SHP77 (cell line): ENCODE data around the gene TKFC.

Experiments used
- DNase-seq, 2 experiments: peaks; one replicate each; lab custom pipeline; 2025; lab: John Stamatoyannopoulos, UW

Gene TKFC

DNA sequence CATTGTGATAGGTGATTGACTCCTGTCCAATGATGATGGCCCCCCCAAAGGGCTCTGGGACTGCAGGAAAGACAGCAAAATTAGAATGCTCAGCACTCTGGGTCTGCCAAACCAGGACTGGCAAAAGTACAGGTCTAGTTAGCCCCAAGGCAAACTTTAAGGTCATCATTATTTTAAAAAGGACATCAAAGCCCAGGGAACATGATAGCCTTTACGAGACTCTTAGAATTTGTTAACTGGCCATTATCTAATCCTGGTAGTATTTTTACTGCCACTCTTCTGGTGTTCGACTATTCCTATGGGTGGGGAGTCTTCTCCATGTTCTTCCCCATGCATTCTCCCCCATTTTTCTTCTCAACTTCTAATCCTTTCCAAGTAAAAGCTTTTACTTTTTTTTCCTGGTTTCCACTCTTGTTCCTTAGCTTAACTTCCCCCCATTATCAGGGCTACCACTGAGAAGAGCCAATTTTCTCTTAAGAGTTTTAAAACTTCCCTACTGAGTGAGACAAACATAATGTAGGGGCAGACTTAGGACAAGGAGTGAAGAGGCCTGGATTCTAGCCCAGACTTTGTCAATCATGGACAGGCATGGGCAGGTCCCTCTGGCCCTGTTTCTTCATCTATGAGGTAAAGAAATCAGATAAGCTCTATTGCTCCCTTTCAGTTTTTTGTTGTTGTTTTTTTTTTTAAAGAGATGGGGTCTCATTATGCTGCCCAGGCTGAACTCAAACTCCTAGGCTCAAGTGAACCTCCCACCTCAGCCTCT is 7.2 kb upstream of the TKFC start:
- DNase-seq: no peak

DNA sequence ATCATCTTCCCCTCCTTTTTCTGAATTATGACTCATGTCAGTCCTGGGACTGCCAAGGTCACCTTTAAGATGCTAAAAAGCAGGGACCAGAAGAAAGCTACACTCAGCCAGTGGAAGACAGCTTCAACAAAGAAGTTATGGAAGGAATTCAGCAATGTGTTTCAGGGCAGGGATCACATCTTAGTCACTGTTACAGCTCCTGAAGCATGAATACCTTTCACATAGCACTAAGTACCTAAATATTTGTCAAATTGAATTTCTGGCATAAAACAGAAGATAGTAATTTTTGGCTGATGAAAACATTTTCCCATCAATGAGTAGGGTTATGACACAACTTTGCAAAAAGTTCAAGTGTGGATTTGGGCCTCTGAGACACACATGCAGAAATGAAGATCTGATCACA is 5.4 kb upstream of the TKFC start:
- DNase-seq: no peak

DNA sequence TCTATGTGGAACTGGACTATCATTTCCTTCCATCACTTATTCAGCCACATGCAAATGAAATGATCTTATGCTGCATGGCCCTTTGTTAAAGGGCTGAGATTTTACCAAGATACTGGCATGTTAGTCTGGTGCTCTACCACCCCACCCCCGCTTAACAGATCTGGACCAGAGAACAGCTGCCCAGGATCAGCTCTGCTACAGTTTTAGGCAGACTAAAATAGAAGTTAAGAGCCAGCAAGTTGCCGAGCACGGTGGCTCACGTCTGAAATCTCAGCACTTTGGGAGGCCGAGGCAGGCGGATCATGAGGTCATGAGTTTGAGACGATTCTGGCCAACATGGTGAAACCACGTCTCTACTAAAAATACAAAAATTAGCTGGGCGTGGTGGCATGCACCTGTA is 4.7 kb upstream of the TKFC start:
- no peak for DNase-seq

DNA sequence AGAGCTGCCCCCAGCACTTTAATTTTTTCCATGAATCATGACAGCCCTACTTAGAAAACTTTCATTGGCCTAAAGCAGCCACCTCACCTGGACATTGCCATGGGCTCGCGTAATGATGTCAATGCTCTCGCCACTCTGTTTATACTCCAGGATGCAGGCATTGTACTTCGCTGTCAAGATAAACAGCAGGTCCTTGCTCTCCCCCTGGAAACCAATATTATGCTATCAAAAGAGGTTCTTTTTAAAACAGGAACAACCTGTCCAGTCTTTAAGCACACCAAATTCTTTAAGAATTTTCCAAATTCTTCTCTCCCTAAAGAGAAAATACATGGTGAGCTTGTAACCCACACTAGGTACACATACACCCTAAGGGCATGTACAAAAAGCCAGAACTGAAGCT is 3.2 kb upstream of the TKFC start:
- no peak for DNase-seq

DNA sequence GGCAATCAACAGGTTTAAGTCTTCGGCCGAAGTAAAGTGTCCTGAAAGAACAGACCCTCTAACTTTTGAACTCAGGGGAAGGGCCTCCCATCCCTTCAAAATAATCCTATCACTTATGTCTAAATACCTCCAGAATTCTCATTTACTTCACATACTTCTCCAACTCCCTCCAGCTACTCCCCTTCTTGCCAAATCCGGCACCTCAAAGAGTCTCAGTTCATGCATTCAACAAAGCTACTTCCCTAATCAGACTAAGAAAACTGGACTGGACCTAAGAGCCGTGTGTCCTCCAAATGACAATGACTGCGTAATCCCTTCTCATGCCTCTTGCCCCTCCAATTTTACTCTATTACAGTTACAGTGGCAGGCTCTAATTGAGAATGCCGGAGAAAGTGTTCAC is 1.4 kb upstream of the TKFC start:
- no peak for DNase-seq

DNA sequence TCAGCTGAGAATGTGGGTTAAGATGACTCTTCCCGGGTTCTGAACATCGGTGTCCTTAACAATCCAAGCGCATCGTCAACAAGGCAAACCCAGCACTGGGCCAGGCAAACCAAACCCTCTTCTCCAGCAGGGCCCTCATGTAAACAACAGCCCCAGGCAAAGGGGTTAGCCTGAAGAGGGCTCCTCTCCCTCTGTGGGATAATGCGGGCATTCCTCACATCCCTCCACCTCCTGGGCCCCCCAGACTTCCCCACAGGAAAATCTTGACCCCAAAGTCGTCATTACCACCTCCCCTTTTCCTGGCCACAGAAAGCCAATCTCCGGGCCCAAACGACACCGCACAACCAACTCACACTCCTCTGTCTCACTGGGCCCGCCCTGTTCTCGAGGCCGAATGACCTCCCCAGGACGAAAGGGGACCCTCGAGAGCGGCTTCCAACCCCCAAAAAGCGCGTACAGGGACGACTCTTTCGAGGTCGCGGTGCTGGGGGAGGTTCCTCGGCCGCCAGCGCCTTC is 689 bp upstream of the TKFC start:
- DNase-seq: no peak

DNA sequence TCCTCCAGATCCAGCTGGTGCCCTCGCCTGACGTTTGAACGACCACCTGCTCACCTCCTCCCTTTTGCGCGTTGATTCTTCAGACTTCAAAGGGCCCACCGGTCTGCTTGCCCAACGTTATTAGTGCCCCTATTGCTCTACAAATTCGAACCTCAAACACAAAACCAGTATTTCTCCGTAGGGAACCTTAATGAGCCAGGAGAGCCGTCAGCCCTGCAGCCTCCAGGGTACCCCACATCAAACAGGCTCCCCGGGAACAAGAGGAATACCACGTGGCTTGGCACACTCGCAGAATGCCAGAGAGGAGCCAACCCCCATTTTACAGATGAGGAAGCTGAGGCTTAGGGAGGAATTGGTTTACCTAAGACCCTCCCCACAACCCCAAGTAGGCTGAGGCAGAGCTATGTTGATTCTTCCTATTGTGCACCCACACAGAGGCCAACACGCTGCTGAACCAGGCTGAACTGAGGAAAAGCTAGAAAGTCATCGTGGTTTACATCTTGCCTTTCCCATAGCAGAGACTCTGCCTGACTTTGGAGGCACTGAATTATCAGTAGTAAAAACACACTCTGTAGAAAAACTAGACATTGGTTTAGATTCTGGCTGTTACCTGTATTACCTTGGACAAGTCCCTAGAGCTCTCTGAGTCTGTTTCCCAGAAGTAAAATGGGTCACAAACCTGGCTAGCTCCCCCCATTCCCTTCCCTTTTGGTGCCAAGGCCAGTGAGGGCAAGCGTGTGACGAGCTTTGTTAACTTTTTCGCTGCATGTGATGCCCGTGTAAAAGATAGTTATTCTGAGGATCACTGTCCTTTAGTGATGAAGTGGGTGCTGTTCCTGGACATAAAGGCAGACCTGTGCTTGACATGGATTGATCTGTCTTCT is 764 bp downstream of the TKFC start:
- DNase-seq: no peak

DNA sequence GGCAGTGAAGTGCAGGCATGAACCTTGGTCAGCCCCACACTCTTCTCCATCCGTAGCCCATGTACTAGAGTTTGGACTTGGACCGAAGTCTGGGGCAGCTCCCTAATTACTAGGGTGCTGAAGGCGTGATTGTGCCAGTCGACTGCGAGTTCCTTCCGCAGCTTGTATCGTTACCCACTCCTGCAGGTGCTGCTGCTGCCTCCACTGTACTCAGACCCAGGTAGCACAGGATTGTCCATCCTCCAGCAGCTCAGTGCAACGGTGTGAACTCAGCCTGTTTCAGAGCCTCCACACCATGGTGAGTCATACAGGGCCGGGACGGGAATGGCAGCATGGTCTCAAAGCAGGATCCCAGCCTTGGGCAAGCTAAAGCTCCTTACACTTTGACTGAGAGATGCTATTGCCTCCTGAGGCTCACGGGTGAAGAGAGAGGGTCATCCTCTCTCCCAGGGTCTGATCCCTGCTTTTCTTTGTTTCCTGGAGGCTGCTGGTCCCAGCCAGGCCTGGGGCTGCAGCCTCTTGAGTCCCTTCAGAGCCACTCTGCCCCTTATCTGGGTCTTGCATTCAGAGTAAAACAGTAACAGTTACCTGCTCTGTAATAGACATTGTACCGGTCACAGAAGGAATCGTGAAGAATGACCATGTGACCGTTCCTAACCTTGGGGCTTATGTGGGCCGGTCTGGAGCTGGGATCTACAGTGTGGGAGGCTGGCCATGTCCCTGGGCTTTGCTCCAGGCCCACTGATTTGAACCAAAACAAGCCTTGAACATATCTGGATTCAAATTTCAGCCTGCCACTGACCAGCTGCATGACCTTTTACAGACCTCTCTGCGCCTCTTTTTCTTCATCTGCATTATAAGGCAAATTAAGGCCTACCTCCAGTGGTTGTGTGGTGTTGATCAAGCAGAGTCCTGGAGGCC is 1.7 kb downstream of the TKFC start:
- peak in 1 of 2 experiments; percentile 3 for DNase-seq

DNA sequence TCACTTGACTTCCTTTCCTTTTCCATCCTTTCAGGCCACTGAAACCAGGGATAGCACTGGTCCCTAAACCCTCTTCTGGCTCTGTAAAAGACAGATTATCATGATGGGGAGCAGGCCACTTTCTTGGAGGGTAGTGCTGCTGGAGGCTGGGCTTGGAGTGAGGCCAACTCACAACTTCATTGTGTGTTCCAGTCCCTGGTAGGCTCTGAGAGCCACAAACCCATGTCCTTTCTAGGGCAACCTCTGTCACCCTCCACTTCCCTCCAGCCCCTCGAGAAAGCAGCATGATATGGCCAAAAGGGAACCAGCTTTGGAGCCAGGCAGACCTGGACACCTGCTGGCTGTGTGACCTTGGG is 2.3 kb downstream of the TKFC start:
- DNase-seq: no peak

DNA sequence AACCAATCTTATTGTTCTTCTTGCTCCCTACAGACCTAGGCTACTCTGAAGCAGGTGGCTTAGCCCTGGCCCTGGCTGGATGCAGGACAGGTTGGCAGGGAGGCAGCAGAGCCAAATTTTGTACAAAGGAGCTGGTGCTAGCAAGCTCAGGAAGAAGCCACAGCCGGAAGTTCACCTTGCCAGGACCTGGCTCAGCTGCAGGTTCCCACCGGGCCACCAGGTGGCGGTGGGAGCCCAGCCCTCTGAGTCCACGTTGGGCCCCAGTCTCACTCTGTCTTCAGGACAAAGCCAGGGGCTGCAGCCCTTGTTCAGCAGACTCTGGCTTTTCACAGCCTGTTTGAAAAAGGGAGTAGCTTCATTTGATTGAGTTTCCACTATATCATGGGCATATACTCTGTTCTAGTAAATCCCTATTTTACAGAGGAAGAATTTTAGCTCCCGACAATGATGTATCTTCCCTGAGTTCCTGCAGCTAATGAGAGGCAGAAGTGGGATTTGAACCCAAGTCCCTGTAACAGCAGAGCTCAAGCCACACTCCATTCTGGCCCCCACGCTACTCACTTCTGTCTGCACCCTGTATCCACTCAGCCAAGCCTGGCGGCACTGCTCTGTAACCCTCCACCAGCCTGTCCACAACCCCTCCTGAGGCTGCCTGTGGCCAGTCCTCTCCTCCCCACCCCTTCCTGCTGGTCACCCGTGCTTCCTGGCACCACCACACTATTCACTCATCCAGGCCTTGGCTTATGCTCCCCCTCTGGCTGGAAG is 3.3 kb downstream of the TKFC start:
- DNase-seq: peak; percentile 62 to 77

DNA sequence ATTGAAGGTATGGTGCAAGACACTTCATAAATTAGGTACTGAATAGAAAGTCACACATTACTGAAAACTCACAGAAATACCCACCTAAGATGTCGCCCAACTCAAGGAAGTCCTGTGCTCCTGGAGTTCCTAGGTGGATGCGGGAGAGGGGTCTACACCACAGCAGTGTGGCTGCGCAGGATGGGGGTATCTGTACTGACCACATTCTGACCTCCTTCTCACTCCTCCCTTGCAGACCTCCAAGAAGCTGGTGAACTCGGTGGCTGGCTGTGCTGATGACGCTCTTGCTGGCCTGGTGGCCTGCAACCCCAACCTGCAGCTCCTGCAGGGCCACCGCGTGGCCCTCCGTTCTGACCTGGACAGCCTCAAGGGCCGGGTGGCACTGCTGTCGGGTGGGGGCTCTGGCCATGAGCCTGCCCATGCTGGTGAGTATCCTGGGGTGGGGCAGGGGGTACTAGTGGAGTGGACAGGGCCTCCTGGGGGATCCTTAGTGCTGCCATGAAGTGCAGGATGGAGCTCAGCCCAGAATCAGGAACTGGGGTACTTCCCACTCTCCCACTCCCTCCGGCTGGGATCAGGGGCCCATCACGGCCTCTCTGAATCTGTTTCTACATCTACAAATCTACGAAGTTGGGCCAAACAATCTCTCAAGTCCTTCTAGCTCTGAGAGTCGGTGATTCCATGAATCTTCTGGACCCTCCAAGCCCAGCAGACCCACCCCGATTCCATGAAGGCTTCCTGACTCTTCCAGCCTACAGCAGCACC is 4.9 kb downstream of the TKFC start:
- no peak for DNase-seq

DNA sequence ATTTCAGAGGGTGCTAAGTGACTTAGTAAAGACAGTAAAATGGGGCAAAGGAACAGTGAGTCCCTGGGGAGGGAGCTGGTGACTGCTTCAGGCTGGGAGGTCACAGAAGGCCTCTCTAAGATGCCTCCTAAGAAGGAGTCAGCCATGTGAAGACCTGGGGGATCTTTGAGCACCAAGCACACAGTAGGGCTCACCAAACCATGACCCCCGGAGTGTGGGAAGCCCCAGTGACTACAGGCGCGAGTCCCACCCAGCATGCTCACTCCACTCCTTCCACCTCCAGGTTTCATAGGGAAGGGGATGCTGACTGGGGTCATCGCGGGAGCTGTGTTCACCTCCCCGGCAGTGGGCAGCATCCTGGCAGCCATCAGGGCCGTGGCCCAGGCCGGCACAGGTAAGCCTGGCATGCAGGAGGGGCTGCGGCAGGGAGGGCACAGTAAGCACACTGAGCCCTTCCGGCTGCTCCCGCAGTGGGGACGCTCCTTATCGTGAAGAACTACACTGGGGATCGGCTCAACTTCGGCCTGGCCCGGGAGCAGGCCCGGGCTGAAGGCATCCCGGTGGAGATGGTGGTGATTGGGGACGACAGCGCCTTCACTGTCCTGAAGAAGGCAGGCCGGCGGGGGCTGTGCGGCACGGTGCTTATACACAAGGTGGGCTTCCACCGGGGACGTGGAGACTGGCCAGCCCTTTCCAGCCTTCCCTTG is 5.9 kb downstream of the TKFC start:
- no peak for DNase-seq

DNA sequence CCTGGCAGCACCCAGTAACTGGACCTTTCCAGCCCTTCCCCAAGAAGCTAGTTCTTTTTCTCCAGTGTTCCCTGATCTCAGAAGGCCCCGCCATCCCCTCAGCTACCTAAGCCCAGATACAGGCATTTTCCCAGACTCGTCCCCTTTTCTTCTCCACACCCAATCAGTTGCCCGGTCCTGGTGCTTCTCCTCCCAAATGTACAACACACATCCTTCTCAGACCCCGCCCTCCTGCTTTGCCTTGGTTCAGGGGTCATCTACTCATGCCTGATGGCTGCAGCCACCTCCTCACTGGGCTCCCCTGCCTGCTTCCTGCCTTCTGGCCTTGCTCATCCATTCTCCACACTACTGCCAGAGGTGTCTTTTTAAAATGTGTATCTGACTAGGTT is 6.5 kb downstream of the TKFC start:
- no peak for DNase-seq

DNA sequence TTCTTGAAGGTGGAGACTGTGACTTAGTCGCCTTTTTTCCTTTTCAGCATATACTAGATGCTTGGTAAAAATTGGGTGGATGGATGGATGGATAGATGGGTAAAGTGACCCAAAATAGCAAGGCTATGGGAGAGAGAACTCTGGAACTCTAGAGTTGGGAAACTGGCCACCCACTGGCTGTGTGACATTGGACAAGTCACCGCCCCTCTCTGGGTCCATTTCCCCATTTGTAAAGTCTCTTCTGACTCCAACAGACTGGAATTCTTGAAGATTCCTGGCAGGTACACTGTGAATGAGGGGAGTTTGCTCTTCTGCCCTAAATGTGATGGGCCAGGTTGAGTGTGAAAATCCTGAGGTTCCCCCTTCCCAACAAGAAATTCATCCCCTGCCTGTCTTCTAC is 8.0 kb downstream of the TKFC start:
- no peak for DNase-seq

DNA sequence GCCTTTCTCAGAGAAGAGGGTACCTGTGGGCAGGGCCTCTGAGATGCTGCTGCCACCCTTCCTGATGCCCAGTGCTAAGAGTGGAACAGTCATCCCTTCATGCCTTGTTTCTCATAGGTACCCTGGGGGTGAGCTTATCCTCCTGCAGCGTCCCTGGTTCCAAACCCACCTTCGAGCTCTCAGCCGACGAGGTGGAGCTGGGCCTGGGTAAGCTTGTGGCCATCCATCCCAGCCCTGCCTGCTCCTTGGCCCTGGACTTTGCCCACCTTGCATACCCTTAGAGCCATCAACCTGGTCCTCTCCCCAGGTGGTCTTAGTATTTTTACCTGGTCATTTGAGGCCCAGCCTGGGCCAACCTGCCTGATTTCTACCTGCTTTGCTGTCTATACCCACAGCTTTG is 8.7 kb downstream of the TKFC start:
- no peak for DNase-seq

DNA sequence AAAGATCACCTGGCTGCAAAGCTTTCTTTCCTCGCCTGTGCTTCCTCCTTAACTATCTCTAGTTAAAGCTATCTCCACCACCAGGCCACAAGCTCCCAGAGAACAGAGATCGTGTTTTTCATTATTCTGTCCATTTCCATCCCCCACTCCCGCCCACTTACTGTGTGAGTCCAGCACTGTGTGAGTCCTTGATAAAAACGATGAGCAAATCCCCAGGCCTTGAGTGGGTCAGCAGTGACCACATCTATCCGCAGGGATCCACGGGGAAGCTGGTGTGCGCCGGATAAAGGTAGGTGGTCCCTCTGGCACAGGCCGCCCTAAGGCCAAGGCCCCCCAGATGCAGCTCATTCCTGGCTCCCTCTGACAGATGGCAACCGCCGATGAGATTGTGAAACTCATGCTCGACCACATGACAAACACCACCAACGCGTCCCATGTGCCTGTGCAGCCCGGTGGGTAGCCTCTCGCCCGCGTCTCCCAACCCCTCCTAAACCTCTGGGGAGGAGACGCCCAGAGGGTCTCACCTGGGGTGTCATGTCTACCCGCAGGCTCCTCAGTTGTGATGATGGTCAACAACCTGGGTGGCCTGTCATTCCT is 9.3 kb downstream of the TKFC start:
- no peak for DNase-seq

DNA sequence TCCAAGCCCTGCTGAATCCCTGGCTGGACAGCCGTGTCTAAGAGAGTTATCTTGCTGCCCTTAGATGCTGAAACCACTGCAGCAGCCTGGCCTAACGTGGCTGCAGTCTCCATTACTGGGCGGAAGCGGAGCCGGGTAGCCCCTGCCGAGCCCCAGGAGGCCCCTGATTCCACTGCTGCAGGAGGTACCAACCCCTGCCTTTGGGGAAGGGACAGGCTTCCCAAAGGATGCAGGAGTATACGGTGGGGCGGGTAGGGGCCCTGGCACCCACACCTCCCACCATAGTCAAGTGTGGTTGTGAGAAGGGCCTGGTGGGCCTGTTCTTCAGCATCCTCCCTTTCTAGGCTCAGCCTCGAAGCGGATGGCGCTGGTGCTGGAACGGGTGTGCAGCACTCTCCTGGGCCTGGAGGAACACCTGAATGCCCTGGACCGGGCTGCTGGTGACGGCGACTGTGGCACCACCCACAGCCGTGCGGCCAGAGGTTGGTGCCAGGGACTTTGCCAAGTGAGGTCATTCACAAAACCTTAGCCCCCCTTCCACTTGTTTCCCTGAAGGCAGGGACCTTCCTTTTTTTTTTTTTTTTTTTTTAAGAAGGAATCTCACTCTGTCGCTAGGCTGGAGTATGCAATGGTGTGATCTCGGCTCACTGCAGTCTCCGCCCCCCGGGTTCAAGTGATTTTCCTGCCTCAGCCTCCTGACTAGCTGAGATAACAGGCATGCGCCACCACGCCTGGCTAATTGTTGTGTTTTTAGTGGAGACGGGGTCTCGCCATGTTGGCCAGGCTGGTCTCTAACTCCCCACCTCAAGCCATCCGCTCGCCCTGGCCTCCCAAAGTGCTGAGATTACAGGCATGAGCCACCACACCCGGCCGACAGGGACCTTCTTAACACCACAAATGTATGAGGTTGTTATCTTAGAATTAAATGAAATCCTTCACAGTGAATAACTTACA is 11.0 kb downstream of the TKFC start:
- DNase-seq: no peak

DNA sequence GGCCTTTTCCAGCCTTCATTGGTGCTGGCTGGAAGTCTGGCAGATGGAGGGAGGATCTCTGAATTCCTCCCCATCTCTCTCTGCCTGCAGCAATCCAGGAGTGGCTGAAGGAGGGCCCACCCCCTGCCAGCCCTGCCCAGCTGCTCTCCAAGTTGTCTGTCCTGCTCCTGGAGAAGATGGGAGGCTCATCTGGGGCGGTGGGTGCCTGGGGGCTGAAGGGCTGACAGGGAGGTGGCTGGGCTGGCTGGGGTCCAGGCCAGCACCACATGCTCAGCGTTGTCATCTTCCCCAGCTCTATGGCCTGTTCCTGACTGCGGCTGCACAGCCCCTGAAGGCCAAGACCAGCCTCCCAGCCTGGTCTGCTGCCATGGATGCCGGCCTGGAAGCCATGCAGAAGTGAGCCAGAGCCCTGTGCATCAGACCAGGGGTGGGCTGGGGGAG is 12.2 kb downstream of the TKFC start:
- no peak for DNase-seq
